Osteoblast (primary cell): ENCODE measurements around the gene EIF4A3. TPM values are rescaled to one million over a fixed set of nuclear protein-coding genes. Genes with fewer than 3 reads are reported as not detected.
"Not testable (repeated sequence)": the region's sequence is repeated elsewhere in the genome, so short reads cannot be mapped to it uniquely, and the experiment has no call there.

Experiments used
- DNase-seq: peaks from one replicate; pipeline ENCODE4 v3.0.0; 2011; ENCODE audit warnings: low spot score, mixed read lengths; ENCODE audit not compliant: insufficient read length; ENCODE audit errors: missing footprints
- H2AFZ ChIP-seq: 2 replicates; pipeline ENCODE4 v1.6.0; 2011; ENCODE audit warnings: mild to moderate bottlenecking, low read length
- H3K27ac ChIP-seq: 2 replicates; pipeline ENCODE4 v1.5.1; 2011; ENCODE audit warnings: mild to moderate bottlenecking, low read depth, low read length, moderate library complexity
- H3K27me3 ChIP-seq: 2 replicates; pipeline ENCODE4 v1.6.0; 2012; ENCODE audit warnings: mild to moderate bottlenecking, control low read depth, inconsistent platforms, low read length, moderate library complexity; ENCODE audit not compliant: insufficient read depth
- H3K36me3 ChIP-seq: 2 replicates; pipeline ENCODE4 v1.5.1; 2011; ENCODE audit warnings: mild to moderate bottlenecking, low read length, control low read depth, moderate library complexity; ENCODE audit not compliant: insufficient read depth
- H3K4me1 ChIP-seq: 2 replicates; pipeline ENCODE4 v1.5.1; 2011; ENCODE audit warnings: mild to moderate bottlenecking, low read length, control low read depth, moderate library complexity; ENCODE audit not compliant: insufficient read depth
- H3K4me2 ChIP-seq: 2 replicates; pipeline ENCODE4 v1.6.0; 2011; ENCODE audit warnings: mild to moderate bottlenecking, low read length; ENCODE audit not compliant: insufficient read depth
- H3K4me3 ChIP-seq: fragments of 200-600 bp; sonication (generic); 3 replicates; pipeline ENCODE4 v1.5.1; 2012; ENCODE audit warnings: mild to moderate bottlenecking, low read length, inconsistent platforms; ENCODE audit not compliant: insufficient read depth
- H3K79me2 ChIP-seq: 2 replicates; pipeline ENCODE4 v1.6.0; 2012; ENCODE audit warnings: mild to moderate bottlenecking, low read length, control low read depth, inconsistent platforms; ENCODE audit not compliant: insufficient read depth
- H3K9me3 ChIP-seq: 2 replicates; pipeline ENCODE4 v1.5.1; 2011; ENCODE audit warnings: low read depth, low read length, control low read depth
- H4K20me1 ChIP-seq: 2 replicates; pipeline ENCODE4 v1.6.0; 2012; ENCODE audit warnings: mild to moderate bottlenecking, low read length, control low read depth; ENCODE audit not compliant: insufficient read depth
- total RNA-seq: library from RNA; depleted of rRNA; stranded (reverse); fragments of >200 nt; gene quantifications from 2 replicates; pipeline ENCODE4 v1.2.3, GENCODE V29; 2012
- TF ChIP-seq, protein P1 (sequence below): IDR thresholded peaks from 2 replicates; pipeline ENCODE4 v1.5.1; 2011; ENCODE audit warnings: mild to moderate bottlenecking, low read depth, low read length, moderate library complexity; ENCODE audit errors: extremely low read depth

Gene EIF4A3
- total RNA-seq, 1 donor: 44.5 TPM

DNA sequence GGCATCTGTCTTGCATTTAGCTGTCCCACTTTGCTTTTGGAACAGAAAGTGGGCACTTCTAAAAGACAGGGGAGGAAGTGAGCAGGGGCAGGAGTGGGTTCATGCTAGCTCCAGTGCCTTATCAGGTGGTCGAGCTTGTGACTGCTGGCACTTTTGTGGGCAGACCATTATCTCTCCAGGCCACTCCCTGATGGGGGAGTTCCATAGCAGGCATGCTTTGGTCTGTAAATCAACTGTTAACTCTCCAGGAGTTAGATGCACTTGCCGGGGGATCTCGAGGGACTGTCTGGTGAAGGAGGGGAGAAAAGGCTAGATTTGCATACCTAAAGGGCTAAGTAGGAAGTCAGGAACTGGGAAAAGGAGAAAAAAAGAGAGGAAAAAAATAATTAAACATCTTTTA lies 13.6 kb upstream of the EIF4A3 start:
- H3K4me1 ChIP-seq: no peaks in the 10 kb centered on the region
- TF ChIP-seq, protein P1, sequence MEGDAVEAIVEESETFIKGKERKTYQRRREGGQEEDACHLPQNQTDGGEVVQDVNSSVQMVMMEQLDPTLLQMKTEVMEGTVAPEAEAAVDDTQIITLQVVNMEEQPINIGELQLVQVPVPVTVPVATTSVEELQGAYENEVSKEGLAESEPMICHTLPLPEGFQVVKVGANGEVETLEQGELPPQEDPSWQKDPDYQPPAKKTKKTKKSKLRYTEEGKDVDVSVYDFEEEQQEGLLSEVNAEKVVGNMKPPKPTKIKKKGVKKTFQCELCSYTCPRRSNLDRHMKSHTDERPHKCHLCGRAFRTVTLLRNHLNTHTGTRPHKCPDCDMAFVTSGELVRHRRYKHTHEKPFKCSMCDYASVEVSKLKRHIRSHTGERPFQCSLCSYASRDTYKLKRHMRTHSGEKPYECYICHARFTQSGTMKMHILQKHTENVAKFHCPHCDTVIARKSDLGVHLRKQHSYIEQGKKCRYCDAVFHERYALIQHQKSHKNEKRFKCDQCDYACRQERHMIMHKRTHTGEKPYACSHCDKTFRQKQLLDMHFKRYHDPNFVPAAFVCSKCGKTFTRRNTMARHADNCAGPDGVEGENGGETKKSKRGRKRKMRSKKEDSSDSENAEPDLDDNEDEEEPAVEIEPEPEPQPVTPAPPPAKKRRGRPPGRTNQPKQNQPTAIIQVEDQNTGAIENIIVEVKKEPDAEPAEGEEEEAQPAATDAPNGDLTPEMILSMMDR: no peak
- H3K79me2 ChIP-seq: no peaks in the 10 kb centered on the region
- no peak overlapping the region for H3K4me2 ChIP-seq
- H3K4me3 ChIP-seq: no peak overlapping the region
- no peak overlapping the region for H2AFZ ChIP-seq
- no peak for DNase-seq
- no peak overlapping the region for H3K27ac ChIP-seq
- peaks cover 16% of the 10 kb centered on the region for H3K27me3 ChIP-seq
- H3K36me3 ChIP-seq: no peaks in the 10 kb centered on the region
- no peaks in the 10 kb centered on the region for H3K9me3 ChIP-seq
- no peaks in the 10 kb centered on the region for H4K20me1 ChIP-seq

DNA sequence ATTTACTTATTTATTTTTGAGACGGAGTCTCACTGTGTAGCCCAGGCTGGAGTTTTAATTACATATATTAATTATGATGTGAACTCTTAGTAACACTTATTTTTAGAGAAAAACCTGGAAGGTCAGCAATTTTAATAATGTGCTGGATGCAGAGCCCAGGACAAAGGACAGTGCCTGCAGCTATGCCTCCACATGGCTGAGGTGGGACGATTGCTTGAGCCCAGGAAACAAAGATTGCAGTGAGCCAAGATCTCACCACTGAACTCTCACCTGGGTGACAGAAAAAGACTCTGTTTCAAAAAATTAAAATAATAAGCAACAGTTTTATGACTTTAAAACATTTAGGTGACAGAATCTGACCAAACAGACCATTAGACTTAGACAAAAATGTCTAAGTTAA lies 11.9 kb upstream of the EIF4A3 start:
- Histone ChIP-seq H3K4me2 (no peak overlapping the region), H3K27ac (no peak overlapping the region)

DNA sequence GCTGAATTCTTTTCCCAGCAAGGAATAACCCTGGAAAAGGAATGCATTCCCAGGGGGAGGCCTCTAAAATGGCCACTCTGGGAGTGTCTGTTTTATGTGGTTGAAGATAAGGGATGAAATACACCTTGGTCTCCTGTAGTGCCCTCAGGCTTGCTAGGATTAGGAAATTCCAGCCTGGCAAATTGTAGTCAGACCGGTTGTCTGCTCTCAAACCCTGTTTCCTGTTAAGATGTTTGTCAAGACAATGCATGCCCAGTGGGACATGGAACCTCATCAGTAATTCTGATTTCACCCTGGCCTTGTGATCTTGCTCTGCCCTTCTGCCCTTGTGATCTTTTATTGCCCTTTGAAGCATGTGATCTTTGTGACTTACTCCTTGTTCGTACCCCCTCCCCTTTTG lies 8.7 kb upstream of the EIF4A3 start:
- not testable (repeated sequence) for H3K27me3 ChIP-seq, H4K20me1 ChIP-seq, H3K79me2 ChIP-seq, H3K36me3 ChIP-seq, H3K4me3 ChIP-seq, H3K4me2 ChIP-seq, H2AFZ ChIP-seq, H3K27ac ChIP-seq, H3K9me3 ChIP-seq, DNase-seq
- peaks cover 19% of the 10 kb centered on the region for H3K4me1 ChIP-seq

More for the DNA sequence above, 11.9 kb upstream of the EIF4A3 start:
- Histone ChIP-seq H3K9me3 (no peaks in the 10 kb centered on the region), H3K27me3 (peaks cover 16% of the 10 kb centered on the region), H3K36me3 (no peaks in the 10 kb centered on the region), H3K4me3 (no peak overlapping the region), H3K4me1 (no peaks in the 10 kb centered on the region), H2AFZ (no peak overlapping the region), H4K20me1 (no peaks in the 10 kb centered on the region), H3K79me2 (no peaks in the 10 kb centered on the region)
- TF ChIP-seq, protein P1: no peak
- DNase-seq: no peak

DNA sequence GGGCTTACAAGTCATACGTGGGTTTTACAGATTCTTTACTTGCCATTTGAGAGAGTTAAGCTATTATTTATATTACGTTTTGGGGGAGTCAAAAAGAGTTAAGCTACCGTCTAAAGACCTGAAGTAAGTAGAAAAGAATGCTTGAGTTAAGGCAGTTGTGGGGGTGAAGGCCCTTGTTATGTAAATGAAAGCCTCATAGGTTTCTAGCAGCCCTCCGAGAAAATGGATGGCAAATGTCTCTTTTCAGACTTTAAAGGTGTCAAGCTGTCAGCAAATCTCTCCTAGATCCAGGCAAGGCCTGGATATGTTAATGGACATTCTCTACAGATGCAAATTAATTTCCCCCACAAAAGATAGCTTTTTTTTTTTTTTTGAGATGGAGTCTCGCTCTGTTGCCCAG lies 7.2 kb upstream of the EIF4A3 start:
- no peak overlapping the region for H2AFZ ChIP-seq
- H3K9me3 ChIP-seq: no peaks in the 10 kb centered on the region
- peaks cover 5% of the 10 kb centered on the region for H4K20me1 ChIP-seq
- H3K27me3 ChIP-seq: no peaks in the 10 kb centered on the region
- peaks cover 19% of the 10 kb centered on the region for H3K4me1 ChIP-seq
- no peak for DNase-seq
- no peaks in the 10 kb centered on the region for H3K36me3 ChIP-seq
- H3K27ac ChIP-seq: no peak overlapping the region
- H3K4me3 ChIP-seq: no peak overlapping the region
- H3K4me2 ChIP-seq: no peak overlapping the region
- TF ChIP-seq, protein P1: no peak
- H3K79me2 ChIP-seq: no peaks in the 10 kb centered on the region
